ENCODE measurements around the gene DIAPH3. TPM values are rescaled to one million over a fixed set of nuclear protein-coding genes. Genes with fewer than 3 reads are reported as not detected.
"Not testable (repeated sequence)": the region's sequence is repeated elsewhere in the genome, so short reads cannot be mapped to it uniquely, and the experiment has no call there.

Gene DIAPH3
- total and polyA plus RNA-seq, 2 experiments from 2014 or later = 2.9 to 5.2 TPM

- Histone ChIP-seq H3K9me3 (ENCODE audit: low read depth) (no peaks in the 10 kb centered on the region), H3K4me1 (ENCODE audit: low read depth) (peaks cover 3% of the 10 kb centered on the region), H3K27ac (no peak overlapping the region), H3K36me3 (no peaks in the 10 kb centered on the region), H3K4me3 (no peak overlapping the region), H3K27me3 (no peaks in the 10 kb centered on the region)
- DNase-seq (ENCODE audit: low read depth in 1 of 2, low spot score in 1 of 2) = no peak
- TF ChIP-seq CTCF (IDR thresholded peaks at IDR 0.05; ENCODE audit: low read depth, low read length) = no peak
These were observed 37.6 kb upstream of the DIAPH3 start for GRCh38 chr13:60201286-60201685.

- not testable (repeated sequence) for H3K27ac ChIP-seq; H3K27me3 ChIP-seq; H3K9me3 ChIP-seq (ENCODE audit: low read depth); H3K4me3 ChIP-seq; H3K36me3 ChIP-seq; DNase-seq (ENCODE audit: low read depth in 1 of 2, low spot score in 1 of 2); H3K4me1 ChIP-seq (ENCODE audit: low read depth)
These were observed 32.2 kb upstream of the DIAPH3 start for GRCh38 chr13:60195893-60196292.

GRCh38 chr13:60182907-60183306, 19.2 kb upstream of the DIAPH3 start:
- Histone ChIP-seq H3K4me3 (no peak overlapping the region), H3K27me3 (no peaks in the 10 kb centered on the region), H3K27ac (no peak overlapping the region), H3K36me3 (no peaks in the 10 kb centered on the region), H3K9me3 (ENCODE audit: low read depth) (no peaks in the 10 kb centered on the region), H3K4me1 (ENCODE audit: low read depth) (no peaks in the 10 kb centered on the region)
- DNase-seq (ENCODE audit: low read depth in 1 of 2, low spot score in 1 of 2) = no peak
- TF ChIP-seq CTCF (IDR thresholded peaks at IDR 0.05; ENCODE audit: low read depth, low read length) = no peak

- no peaks in the 10 kb centered on the region for H3K36me3 ChIP-seq
- H3K4me1 ChIP-seq (ENCODE audit: low read depth) = no peaks in the 10 kb centered on the region
- DNase-seq (ENCODE audit: low read depth in 1 of 2, low spot score in 1 of 2) = no peak
- H3K9me3 ChIP-seq (ENCODE audit: low read depth) = no peaks in the 10 kb centered on the region
- no peak overlapping the region for H3K27ac ChIP-seq
- no peak overlapping the region for H3K4me3 ChIP-seq
- no peaks in the 10 kb centered on the region for H3K27me3 ChIP-seq
- no peak for TF ChIP-seq CTCF (IDR thresholded peaks at IDR 0.05; ENCODE audit: low read depth, low read length)
These were observed 14.6 kb upstream of the DIAPH3 start for GRCh38 chr13:60178327-60178726.

GRCh38 chr13:60175571-60175970, 11.8 kb upstream of the DIAPH3 start:
- Histone ChIP-seq H3K36me3 (no peaks in the 10 kb centered on the region), H3K9me3 (ENCODE audit: low read depth) (no peaks in the 10 kb centered on the region), H3K27me3 (no peaks in the 10 kb centered on the region), H3K4me1 (ENCODE audit: low read depth) (no peaks in the 10 kb centered on the region), H3K27ac (no peak overlapping the region), H3K4me3 (no peak overlapping the region)
- no peak for DNase-seq (ENCODE audit: low read depth in 1 of 2, low spot score in 1 of 2)
- TF ChIP-seq CTCF (IDR thresholded peaks at IDR 0.05; ENCODE audit: low read depth, low read length) = no peak

- Histone ChIP-seq H3K4me1 (ENCODE audit: low read depth) (peaks cover 4% of the 10 kb centered on the region), H3K27ac (no peak overlapping the region), H3K9me3 (ENCODE audit: low read depth) (no peaks in the 10 kb centered on the region), H3K27me3 (no peaks in the 10 kb centered on the region), H3K4me3 (no peak overlapping the region), H3K36me3 (no peaks in the 10 kb centered on the region)
- no peak for DNase-seq (ENCODE audit: low read depth in 1 of 2, low spot score in 1 of 2)
- no peak for TF ChIP-seq CTCF (IDR thresholded peaks at IDR 0.05; ENCODE audit: low read depth, low read length)
These were observed 10.4 kb upstream of the DIAPH3 start for GRCh38 chr13:60174113-60174512.

Measured in cardiac muscle cell (in vitro differentiated cells and primary cell).